ENCODE data around the gene XRCC4. TPM values are rescaled to one million over a fixed set of nuclear protein-coding genes. Genes with fewer than 3 reads are reported as not detected.

XRCC4 gene
- total RNA-seq, 4 donors from 2014 or later = 3.7 to 10.3 (median 8.7) TPM

DNA sequence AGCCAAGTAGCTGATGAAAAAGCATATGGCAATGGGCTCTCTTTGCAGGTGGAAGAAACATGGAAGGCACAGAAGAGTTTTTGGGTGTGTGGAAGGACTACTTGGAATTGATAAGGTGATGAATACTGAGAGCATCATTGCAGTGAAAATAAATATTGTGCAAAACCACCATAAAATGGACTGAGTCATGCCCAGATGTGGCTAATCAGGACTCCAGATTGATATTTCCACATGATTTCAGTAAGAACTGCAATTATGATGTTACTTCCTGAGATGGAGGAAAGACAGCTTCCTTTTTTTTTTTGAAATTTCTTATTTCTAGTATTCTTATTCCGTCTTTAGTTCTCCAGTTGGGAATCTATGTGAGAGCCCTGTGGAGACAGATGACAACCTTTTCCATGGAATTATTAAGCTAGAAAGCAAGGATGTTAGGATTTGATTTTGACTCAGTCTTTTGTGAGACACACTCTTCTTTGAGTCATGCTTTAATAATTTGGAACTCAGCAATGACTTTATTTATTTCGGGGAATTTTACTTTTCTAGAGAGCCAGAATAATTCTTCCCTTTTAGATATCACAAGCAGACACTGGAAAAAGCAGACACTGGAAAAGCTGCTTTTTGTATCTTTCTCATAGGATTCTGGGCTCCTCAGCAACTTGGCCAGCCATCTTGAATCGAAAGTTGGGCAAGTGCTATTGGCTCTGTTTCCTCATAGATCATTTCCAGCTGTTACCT is 300.0 kb downstream of the XRCC4 start:
- DNase-seq = no peak
- no peak overlapping the region for H3K27ac ChIP-seq

DNA sequence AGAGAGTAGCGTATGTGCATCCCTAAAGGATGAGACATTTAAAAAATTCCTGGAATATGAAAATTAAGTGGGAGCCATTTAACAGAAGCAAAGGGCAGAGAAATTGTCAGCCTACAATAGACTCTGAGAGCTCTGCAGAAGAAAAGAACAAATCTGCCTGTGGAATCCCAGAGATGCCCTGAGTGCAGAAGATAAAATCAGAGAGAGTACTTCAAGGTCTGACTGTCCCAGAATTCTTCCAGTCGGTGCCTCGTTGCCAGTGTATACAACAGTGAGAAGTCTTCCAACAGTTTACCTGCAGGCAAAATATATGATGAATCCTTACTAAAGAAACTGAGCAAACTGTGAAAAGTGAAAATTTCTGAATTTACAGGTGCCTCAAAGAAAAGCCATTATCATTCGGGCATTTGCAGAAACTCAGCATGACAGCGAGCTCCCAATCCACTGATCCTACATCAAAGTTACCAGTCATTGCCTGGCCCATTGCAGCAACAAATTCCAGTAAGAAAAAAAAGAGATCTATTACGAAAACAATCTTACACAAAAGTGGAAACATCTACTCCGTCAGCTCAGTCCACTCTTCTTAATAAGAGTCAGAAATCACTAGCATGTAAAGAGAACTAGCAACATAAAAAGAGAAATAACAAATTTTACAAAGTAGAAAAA is 301.4 kb downstream of the XRCC4 start:
- TF ChIP-seq, protein P1, sequence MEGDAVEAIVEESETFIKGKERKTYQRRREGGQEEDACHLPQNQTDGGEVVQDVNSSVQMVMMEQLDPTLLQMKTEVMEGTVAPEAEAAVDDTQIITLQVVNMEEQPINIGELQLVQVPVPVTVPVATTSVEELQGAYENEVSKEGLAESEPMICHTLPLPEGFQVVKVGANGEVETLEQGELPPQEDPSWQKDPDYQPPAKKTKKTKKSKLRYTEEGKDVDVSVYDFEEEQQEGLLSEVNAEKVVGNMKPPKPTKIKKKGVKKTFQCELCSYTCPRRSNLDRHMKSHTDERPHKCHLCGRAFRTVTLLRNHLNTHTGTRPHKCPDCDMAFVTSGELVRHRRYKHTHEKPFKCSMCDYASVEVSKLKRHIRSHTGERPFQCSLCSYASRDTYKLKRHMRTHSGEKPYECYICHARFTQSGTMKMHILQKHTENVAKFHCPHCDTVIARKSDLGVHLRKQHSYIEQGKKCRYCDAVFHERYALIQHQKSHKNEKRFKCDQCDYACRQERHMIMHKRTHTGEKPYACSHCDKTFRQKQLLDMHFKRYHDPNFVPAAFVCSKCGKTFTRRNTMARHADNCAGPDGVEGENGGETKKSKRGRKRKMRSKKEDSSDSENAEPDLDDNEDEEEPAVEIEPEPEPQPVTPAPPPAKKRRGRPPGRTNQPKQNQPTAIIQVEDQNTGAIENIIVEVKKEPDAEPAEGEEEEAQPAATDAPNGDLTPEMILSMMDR (IDR thresholded peaks at IDR 0.05) = no peak
- TF ChIP-seq POLR2A (IDR thresholded peaks at IDR 0.05) = no peak
- Histone ChIP-seq H3K9me3 (no peaks in the 10 kb centered on the region), H3K4me3 (no peak overlapping the region), H3K27ac (no peak overlapping the region), H3K27me3 (no peaks in the 10 kb centered on the region), H3K36me3 (no peaks in the 10 kb centered on the region), H3K4me1 (no peaks in the 10 kb centered on the region)
- no peak for DNase-seq

More for the DNA sequence above, 300.0 kb downstream of the XRCC4 start:
- H3K4me3 ChIP-seq = no peak overlapping the region
- H3K9me3 ChIP-seq = no peaks in the 10 kb centered on the region
- no peaks in the 10 kb centered on the region for H3K4me1 ChIP-seq
- H3K36me3 ChIP-seq = no peaks in the 10 kb centered on the region
- no peak for TF ChIP-seq POLR2A (IDR thresholded peaks at IDR 0.05)
- TF ChIP-seq, protein P1 (IDR thresholded peaks at IDR 0.05) = no peak
- H3K27me3 ChIP-seq = no peaks in the 10 kb centered on the region

DNA sequence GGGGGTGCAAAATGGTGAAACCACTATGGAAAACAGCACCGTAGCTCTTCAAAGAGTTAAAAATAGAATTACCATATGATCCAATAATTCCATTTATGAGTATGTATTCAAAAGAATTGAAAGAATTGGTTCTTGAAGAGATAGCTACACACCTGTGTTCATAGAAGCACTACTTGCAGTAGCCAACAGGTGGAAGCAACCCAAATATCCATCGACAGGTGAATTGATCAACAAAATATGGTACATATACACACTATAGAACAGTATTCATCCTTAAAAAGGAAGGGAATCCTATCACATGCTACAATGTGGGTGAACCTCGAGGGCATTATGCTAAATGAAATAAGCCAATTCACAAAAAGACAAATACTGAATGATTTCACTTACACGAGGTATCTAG is 308.5 kb downstream of the XRCC4 start:
- no peak for TF ChIP-seq POLR2A (IDR thresholded peaks at IDR 0.05)
- TF ChIP-seq, protein P1 (IDR thresholded peaks at IDR 0.05) = no peak
- Histone ChIP-seq H3K9me3 (no peaks in the 10 kb centered on the region), H3K4me3 (no peak overlapping the region), H3K27ac (no peak overlapping the region), H3K27me3 (no peaks in the 10 kb centered on the region), H3K36me3 (no peaks in the 10 kb centered on the region), H3K4me1 (no peaks in the 10 kb centered on the region)
- no peak for DNase-seq

DNA sequence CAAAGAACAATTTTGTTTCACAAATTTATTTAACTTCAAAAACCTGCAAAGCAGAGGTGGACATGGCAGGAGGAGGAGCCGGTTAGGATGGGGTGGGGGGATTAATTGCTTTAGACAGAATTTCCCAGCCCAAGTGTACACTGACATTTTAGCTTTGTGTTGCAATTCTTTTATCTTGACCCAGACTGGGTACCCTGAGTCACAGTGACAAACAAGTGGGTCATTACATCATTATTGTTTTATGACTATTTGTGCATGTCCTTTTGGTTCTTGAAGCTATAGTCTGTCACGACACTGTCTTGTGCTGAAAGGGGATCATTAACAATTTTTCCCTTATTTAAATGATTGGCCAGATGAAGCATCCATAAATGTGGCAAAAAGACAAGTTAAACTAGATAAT is 309.7 kb downstream of the XRCC4 start:
- TF ChIP-seq, protein P1 (IDR thresholded peaks at IDR 0.05) = no peak
- TF ChIP-seq POLR2A (IDR thresholded peaks at IDR 0.05) = no peak
- no peak overlapping the region for H3K4me3 ChIP-seq
- no peak overlapping the region for H3K27ac ChIP-seq
- no peaks in the 10 kb centered on the region for H3K27me3 ChIP-seq
- no peaks in the 10 kb centered on the region for H3K36me3 ChIP-seq
- H3K4me1 ChIP-seq = no peaks in the 10 kb centered on the region
- H3K9me3 ChIP-seq = no peaks in the 10 kb centered on the region
- DNase-seq = no peak

DNA sequence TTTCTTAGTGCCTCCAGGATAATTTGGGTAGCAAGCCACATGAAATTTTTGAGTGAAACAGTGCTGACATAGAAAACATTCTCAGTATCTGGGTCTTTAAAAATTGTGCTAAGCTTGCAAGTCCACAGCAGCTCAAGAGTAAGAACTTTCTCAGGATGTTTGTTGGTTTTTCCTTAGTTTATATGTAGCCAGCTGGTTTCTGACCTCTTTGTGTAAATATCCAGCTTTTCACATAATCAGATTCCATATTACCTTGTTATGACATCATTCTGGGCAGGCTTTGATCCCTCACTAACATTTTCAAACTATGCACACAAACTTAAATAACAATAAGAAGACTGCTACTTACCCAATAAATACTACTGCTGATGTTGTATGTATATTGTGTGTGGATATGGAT is 311.3 kb downstream of the XRCC4 start:
- no peak overlapping the region for H3K4me3 ChIP-seq
- H3K36me3 ChIP-seq = no peaks in the 10 kb centered on the region
- H3K27ac ChIP-seq = no peak overlapping the region
- no peaks in the 10 kb centered on the region for H3K9me3 ChIP-seq
- no peaks in the 10 kb centered on the region for H3K4me1 ChIP-seq
- DNase-seq = no peak
- no peaks in the 10 kb centered on the region for H3K27me3 ChIP-seq
- TF ChIP-seq, protein P1 (IDR thresholded peaks at IDR 0.05) = no peak
- no peak for TF ChIP-seq POLR2A (IDR thresholded peaks at IDR 0.05)
